ENCODE data around the gene SAFB. TPM values are rescaled to one million over a fixed set of nuclear protein-coding genes. Genes with fewer than 3 reads are reported as not detected.
A peak's percentile ranks its signal among the peaks of the same experiment; 100 is the strongest.

Gene SAFB
- total RNA-seq, 4 donors from 2014 or later = 29.8 to 60.0 (median 56.1) TPM

- no peak overlapping the region for H3K4me3 ChIP-seq
- ATAC-seq = no peak
- H3K27me3 ChIP-seq = no peaks in the 10 kb centered on the region
- peaks cover 18 to 21% of the 10 kb centered on the region in 2 donors for H3K4me1 ChIP-seq
- in situ Hi-C loops (cut with MboI; ENCODE audit: low sequenced_read_pairs in 4 of 4) = no loop called here
- peak overlapping the region in 2 of 4 donors; percentile 9 to 94 for H3K27ac ChIP-seq
- intact Hi-C loops (cut with DNase I; ENCODE audit: low total_unique reads) = no loop called here
- TF ChIP-seq CTCF (IDR thresholded peaks at IDR 0.05 in 4 of 5, conservative IDR thresholded peaks at IDR 0.05 in 1 of 5) = no peak
- no peak for TF ChIP-seq POLR2A (IDR thresholded peaks at IDR 0.05)
- no peak for DNase-seq
- H3K36me3 ChIP-seq = peaks cover 0 to 50% of the 10 kb centered on the region in 2 donors
- H3K9me3 ChIP-seq = no peaks in the 10 kb centered on the region
These were observed 70.6 kb downstream of the SAFB start for GRCh38 chr19:5693195-5694166.

GRCh38 chr19:5694167-5694955, 71.5 kb downstream of the SAFB start:
- no peak overlapping the region for H3K27ac ChIP-seq
- in situ Hi-C loops (cut with MboI; ENCODE audit: low sequenced_read_pairs in 4 of 4) = no loop called here
- intact Hi-C loops (cut with DNase I; ENCODE audit: low total_unique reads) = no loop called here
- DNase-seq (no peak), ATAC-seq (no peak)
- no peak for TF ChIP-seq POLR2A (IDR thresholded peaks at IDR 0.05)
- TF ChIP-seq CTCF (IDR thresholded peaks at IDR 0.05 in 4 of 5, conservative IDR thresholded peaks at IDR 0.05 in 1 of 5) = no peak
- no peaks in the 10 kb centered on the region for H3K9me3 ChIP-seq
- peaks cover 18 to 21% of the 10 kb centered on the region in 2 donors for H3K4me1 ChIP-seq
- no peak overlapping the region for H3K4me3 ChIP-seq
- no peaks in the 10 kb centered on the region for H3K27me3 ChIP-seq
- peaks cover 0 to 59% of the 10 kb centered on the region in 2 donors for H3K36me3 ChIP-seq

- DNase-seq (no peak), ATAC-seq (no peak)
- intact Hi-C loops (cut with DNase I; ENCODE audit: low total_unique reads) (no loop called here), in situ Hi-C loops (cut with MboI; ENCODE audit: low sequenced_read_pairs in 4 of 4) (no loop called here)
- Histone ChIP-seq H3K27me3 (no peaks in the 10 kb centered on the region), H3K36me3 (peaks cover 0 to 66% of the 10 kb centered on the region in 2 donors), H3K4me3 (no peak overlapping the region), H3K9me3 (no peaks in the 10 kb centered on the region), H3K27ac (no peak overlapping the region), H3K4me1 (peaks cover 14 to 18% of the 10 kb centered on the region in 2 donors)
- TF ChIP-seq CTCF (IDR thresholded peaks at IDR 0.05 in 4 of 5, conservative IDR thresholded peaks at IDR 0.05 in 1 of 5) = no peak
- TF ChIP-seq POLR2A (IDR thresholded peaks at IDR 0.05) = no peak
These were observed 72.2 kb downstream of the SAFB start for GRCh38 chr19:5694956-5695648.

- H3K36me3 ChIP-seq = peaks cover 0 to 72% of the 10 kb centered on the region in 2 donors
- no peaks in the 10 kb centered on the region for H3K9me3 ChIP-seq
- no peak for DNase-seq
- ATAC-seq = no peak
- TF ChIP-seq CTCF (IDR thresholded peaks at IDR 0.05 in 4 of 5, conservative IDR thresholded peaks at IDR 0.05 in 1 of 5) (no peak), POLR2A (IDR thresholded peaks at IDR 0.05) (no peak)
- no peak overlapping the region for H3K4me3 ChIP-seq
- intact Hi-C loops (cut with DNase I; ENCODE audit: low total_unique reads) = no loop called here
- in situ Hi-C loops (cut with MboI; ENCODE audit: low sequenced_read_pairs in 4 of 4) = no loop called here
- H3K4me1 ChIP-seq = peaks cover 14 to 16% of the 10 kb centered on the region in 2 donors
- no peak overlapping the region for H3K27ac ChIP-seq
- no peaks in the 10 kb centered on the region for H3K27me3 ChIP-seq
These were observed 72.8 kb downstream of the SAFB start for GRCh38 chr19:5695649-5696195.
